Measurements from ENCODE around the gene SMIM11. TPM values are rescaled to one million over a fixed set of nuclear protein-coding genes. Genes with fewer than 3 reads are reported as not detected.

SMIM11 gene
- total RNA-seq, 1 donor from 2014 or later = 8.0 TPM

DNA sequence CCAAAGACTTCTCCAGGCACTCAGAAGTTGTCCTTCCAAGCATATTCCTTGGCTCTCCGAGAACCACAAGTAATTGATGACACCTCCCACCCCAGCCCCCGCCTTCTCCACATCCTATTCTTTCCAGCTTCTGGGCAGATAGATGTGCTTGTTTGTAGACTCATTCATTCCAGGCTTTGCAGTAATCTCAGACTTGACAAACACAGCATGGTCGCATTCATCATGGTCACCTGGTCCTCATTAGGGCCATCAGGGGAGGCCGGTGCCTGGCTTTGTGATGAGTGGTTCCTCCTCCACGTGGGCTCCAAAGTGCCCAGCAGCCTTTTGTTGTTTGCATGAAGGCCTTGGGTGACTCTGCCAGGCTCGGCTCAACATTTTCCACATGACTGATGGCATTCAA lies 40.0 kb upstream of the SMIM11 start:
- no peak overlapping the region for H3K4me3 Mint-ChIP-seq (ENCODE audit: unreplicated experiment)
- H3K9me3 Mint-ChIP-seq (ENCODE audit: low read depth) = no peaks in the 10 kb centered on the region
- peaks cover 84% of the 10 kb centered on the region for H3K4me1 Mint-ChIP-seq (ENCODE audit: low read depth)
- peak overlapping the region; percentile 89 for H3K27ac Mint-ChIP-seq (ENCODE audit: unreplicated experiment)
- DNase-seq (ENCODE audit: low spot score) = no peak
- H3K27me3 Mint-ChIP-seq (ENCODE audit: low read depth) = no peaks in the 10 kb centered on the region
- no peaks in the 10 kb centered on the region for H3K36me3 Mint-ChIP-seq (ENCODE audit: low read depth)
- TF ChIP-seq, protein P1, sequence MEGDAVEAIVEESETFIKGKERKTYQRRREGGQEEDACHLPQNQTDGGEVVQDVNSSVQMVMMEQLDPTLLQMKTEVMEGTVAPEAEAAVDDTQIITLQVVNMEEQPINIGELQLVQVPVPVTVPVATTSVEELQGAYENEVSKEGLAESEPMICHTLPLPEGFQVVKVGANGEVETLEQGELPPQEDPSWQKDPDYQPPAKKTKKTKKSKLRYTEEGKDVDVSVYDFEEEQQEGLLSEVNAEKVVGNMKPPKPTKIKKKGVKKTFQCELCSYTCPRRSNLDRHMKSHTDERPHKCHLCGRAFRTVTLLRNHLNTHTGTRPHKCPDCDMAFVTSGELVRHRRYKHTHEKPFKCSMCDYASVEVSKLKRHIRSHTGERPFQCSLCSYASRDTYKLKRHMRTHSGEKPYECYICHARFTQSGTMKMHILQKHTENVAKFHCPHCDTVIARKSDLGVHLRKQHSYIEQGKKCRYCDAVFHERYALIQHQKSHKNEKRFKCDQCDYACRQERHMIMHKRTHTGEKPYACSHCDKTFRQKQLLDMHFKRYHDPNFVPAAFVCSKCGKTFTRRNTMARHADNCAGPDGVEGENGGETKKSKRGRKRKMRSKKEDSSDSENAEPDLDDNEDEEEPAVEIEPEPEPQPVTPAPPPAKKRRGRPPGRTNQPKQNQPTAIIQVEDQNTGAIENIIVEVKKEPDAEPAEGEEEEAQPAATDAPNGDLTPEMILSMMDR (IDR thresholded peaks at IDR 0.05) = no peak

DNA sequence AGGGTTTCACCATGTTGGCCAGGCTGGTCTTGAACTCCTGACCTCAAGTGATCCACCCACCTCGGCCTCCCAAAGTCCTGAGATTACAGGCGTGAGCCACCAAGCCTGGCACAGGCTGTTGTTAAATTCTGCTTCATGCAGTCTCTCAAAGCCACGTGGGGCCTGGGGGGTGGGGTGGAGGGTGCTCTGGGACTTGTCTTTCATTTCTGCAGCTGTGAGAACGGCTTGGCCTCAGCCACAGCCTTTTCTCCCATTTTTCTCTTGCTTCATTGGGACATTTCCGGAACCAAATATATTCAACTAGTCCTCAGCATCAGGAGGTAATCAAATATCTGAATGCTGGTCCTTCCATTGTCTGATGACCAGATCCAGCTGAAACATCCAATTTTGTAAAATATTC lies 39.1 kb upstream of the SMIM11 start:
- no peaks in the 10 kb centered on the region for H3K36me3 Mint-ChIP-seq (ENCODE audit: low read depth)
- H3K4me3 Mint-ChIP-seq (ENCODE audit: unreplicated experiment) = no peak overlapping the region
- peak overlapping the region; percentile 89 for H3K27ac Mint-ChIP-seq (ENCODE audit: unreplicated experiment)
- TF ChIP-seq, protein P1 (IDR thresholded peaks at IDR 0.05) = no peak
- H3K4me1 Mint-ChIP-seq (ENCODE audit: low read depth) = peaks cover 90% of the 10 kb centered on the region
- no peaks in the 10 kb centered on the region for H3K27me3 Mint-ChIP-seq (ENCODE audit: low read depth)
- H3K9me3 Mint-ChIP-seq (ENCODE audit: low read depth) = no peaks in the 10 kb centered on the region
- no peak for DNase-seq (ENCODE audit: low spot score)

GRCh38 chr21:34336756-34337391 lies 38.4 kb upstream of the SMIM11 start:
- peak overlapping the region; percentile 89 for H3K27ac Mint-ChIP-seq (ENCODE audit: unreplicated experiment)
- DNase-seq (ENCODE audit: low spot score) = no peak
- H3K36me3 Mint-ChIP-seq (ENCODE audit: low read depth) = no peaks in the 10 kb centered on the region
- H3K4me1 Mint-ChIP-seq (ENCODE audit: low read depth) = peaks cover 92% of the 10 kb centered on the region
- TF ChIP-seq, protein P1 (IDR thresholded peaks at IDR 0.05) = no peak
- H3K27me3 Mint-ChIP-seq (ENCODE audit: low read depth) = no peaks in the 10 kb centered on the region
- H3K9me3 Mint-ChIP-seq (ENCODE audit: low read depth) = no peaks in the 10 kb centered on the region
- peak overlapping the region; percentile 17 for H3K4me3 Mint-ChIP-seq (ENCODE audit: unreplicated experiment)

DNA sequence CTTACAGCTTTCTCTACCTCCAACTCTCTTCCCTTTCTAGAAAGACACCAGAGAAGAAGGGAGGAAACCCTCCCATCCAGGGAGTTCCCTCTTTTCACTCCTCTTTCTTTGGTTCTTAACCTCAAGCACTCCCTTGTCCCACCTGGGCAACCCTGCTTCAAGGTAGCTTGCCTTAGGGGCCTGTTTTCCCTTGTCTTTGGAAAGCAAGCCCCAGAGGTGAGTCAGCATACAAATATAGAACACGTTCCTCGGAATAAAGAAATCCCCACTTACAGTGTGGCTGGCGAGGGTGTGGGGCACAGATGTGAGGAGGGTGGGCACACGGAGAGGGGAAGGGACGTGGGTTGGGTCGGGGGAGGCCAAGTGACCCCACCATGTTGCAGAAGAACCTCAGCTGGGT lies 37.6 kb upstream of the SMIM11 start:
- no peak for DNase-seq (ENCODE audit: low spot score)
- no peaks in the 10 kb centered on the region for H3K9me3 Mint-ChIP-seq (ENCODE audit: low read depth)
- TF ChIP-seq, protein P1 (IDR thresholded peaks at IDR 0.05) = no peak
- H3K36me3 Mint-ChIP-seq (ENCODE audit: low read depth) = no peaks in the 10 kb centered on the region
- no peaks in the 10 kb centered on the region for H3K27me3 Mint-ChIP-seq (ENCODE audit: low read depth)
- H3K27ac Mint-ChIP-seq (ENCODE audit: unreplicated experiment) = peak overlapping the region; percentile 88
- peaks cover 92% of the 10 kb centered on the region for H3K4me1 Mint-ChIP-seq (ENCODE audit: low read depth)
- H3K4me3 Mint-ChIP-seq (ENCODE audit: unreplicated experiment) = no peak overlapping the region

- no peak for DNase-seq (ENCODE audit: low spot score)
- H3K4me3 Mint-ChIP-seq (ENCODE audit: unreplicated experiment) = no peak overlapping the region
- H3K36me3 Mint-ChIP-seq (ENCODE audit: low read depth) = no peaks in the 10 kb centered on the region
- no peaks in the 10 kb centered on the region for H3K27me3 Mint-ChIP-seq (ENCODE audit: low read depth)
- no peaks in the 10 kb centered on the region for H3K9me3 Mint-ChIP-seq (ENCODE audit: low read depth)
- peak overlapping the region; percentile 88 for H3K27ac Mint-ChIP-seq (ENCODE audit: unreplicated experiment)
- peaks cover 89% of the 10 kb centered on the region for H3K4me1 Mint-ChIP-seq (ENCODE audit: low read depth)
- TF ChIP-seq, protein P1 (IDR thresholded peaks at IDR 0.05) = no peak
Measured at GRCh38 chr21:34338226-34338625, 37.1 kb upstream of the SMIM11 start.
